Measurements from ENCODE around the gene TEAD1.

TEAD1 gene

GRCh38 chr11:12769834-12770345, 95.7 kb downstream of the TEAD1 start:
- TF ChIP-seq CTCF (IDR thresholded peaks at IDR 0.05; ENCODE audit: unreplicated experiment in 3 of 3): no peak
- Mint-ChIP-seq H3K9me3 (no peaks in the 10 kb centered on the region), H3K27me3 (ENCODE audit: low read depth) (no peaks in the 10 kb centered on the region)

GRCh38 chr11:12770435-12770834, 96.2 kb downstream of the TEAD1 start:
- peaks cover 26% of the 10 kb centered on the region for H3K36me3 Mint-ChIP-seq (ENCODE audit: low read depth)
- no peaks in the 10 kb centered on the region for H3K27me3 Mint-ChIP-seq (ENCODE audit: low read depth)
- no peak for TF ChIP-seq CTCF (IDR thresholded peaks at IDR 0.05; ENCODE audit: unreplicated experiment in 3 of 3)
- H3K4me1 Mint-ChIP-seq: peaks cover 38% of the 10 kb centered on the region
- H3K27ac Mint-ChIP-seq: no peak overlapping the region
- H3K4me3 Mint-ChIP-seq: no peak overlapping the region
- H3K9me3 Mint-ChIP-seq: no peaks in the 10 kb centered on the region

More at GRCh38 chr11:12769834-12770345, 95.7 kb downstream of the TEAD1 start:
- Mint-ChIP-seq H3K36me3 (ENCODE audit: low read depth) (peaks cover 24% of the 10 kb centered on the region), H3K4me3 (no peak overlapping the region), H3K27ac (no peak overlapping the region), H3K4me1 (peaks cover 36% of the 10 kb centered on the region)

- Mint-ChIP-seq H3K4me1 (peaks cover 39% of the 10 kb centered on the region), H3K27me3 (ENCODE audit: low read depth) (no peaks in the 10 kb centered on the region), H3K36me3 (ENCODE audit: low read depth) (peaks cover 23% of the 10 kb centered on the region), H3K4me3 (no peak overlapping the region), H3K9me3 (no peaks in the 10 kb centered on the region), H3K27ac (no peak overlapping the region)
- no peak for TF ChIP-seq CTCF (IDR thresholded peaks at IDR 0.05; ENCODE audit: unreplicated experiment in 3 of 3)
Measured at GRCh38 chr11:12770966-12771597, 96.9 kb downstream of the TEAD1 start.

GRCh38 chr11:12771875-12772274, 97.7 kb downstream of the TEAD1 start:
- Mint-ChIP-seq H3K36me3 (ENCODE audit: low read depth) (peaks cover 17% of the 10 kb centered on the region), H3K27me3 (ENCODE audit: low read depth) (no peaks in the 10 kb centered on the region), H3K9me3 (no peaks in the 10 kb centered on the region), H3K4me1 (peaks cover 36% of the 10 kb centered on the region), H3K27ac (peak overlapping the region in 1 of 3 experiments; percentile 9), H3K4me3 (no peak overlapping the region)
- TF ChIP-seq CTCF (IDR thresholded peaks at IDR 0.05; ENCODE audit: unreplicated experiment in 3 of 3): no peak

GRCh38 chr11:12772324-12772723, 98.1 kb downstream of the TEAD1 start:
- Mint-ChIP-seq H3K27ac (peak overlapping the region in 1 of 3 experiments; percentile 9), H3K9me3 (no peaks in the 10 kb centered on the region), H3K4me3 (no peak overlapping the region), H3K4me1 (peaks cover 40% of the 10 kb centered on the region), H3K36me3 (ENCODE audit: low read depth) (peaks cover 14% of the 10 kb centered on the region), H3K27me3 (ENCODE audit: low read depth) (no peaks in the 10 kb centered on the region)
- no peak for TF ChIP-seq CTCF (IDR thresholded peaks at IDR 0.05; ENCODE audit: unreplicated experiment in 3 of 3)

GRCh38 chr11:12773591-12773990, 99.4 kb downstream of the TEAD1 start:
- H3K9me3 Mint-ChIP-seq: no peaks in the 10 kb centered on the region
- H3K36me3 Mint-ChIP-seq (ENCODE audit: low read depth): peaks cover 16% of the 10 kb centered on the region
- peaks cover 52% of the 10 kb centered on the region for H3K4me1 Mint-ChIP-seq
- H3K27ac Mint-ChIP-seq: peak overlapping the region; percentile 2 to 35 (median 2)
- TF ChIP-seq CTCF (IDR thresholded peaks at IDR 0.05; ENCODE audit: unreplicated experiment in 3 of 3): no peak
- H3K27me3 Mint-ChIP-seq (ENCODE audit: low read depth): no peaks in the 10 kb centered on the region
- no peak overlapping the region for H3K4me3 Mint-ChIP-seq

Data from nephron (organoid).